Measurements from ENCODE around the gene MGAT4C.

The MGAT4C gene

GRCh38 chr12:85927166-85927565 lies 329.0 kb downstream of the MGAT4C start (continued):
- TF ChIP-seq, protein P1, sequence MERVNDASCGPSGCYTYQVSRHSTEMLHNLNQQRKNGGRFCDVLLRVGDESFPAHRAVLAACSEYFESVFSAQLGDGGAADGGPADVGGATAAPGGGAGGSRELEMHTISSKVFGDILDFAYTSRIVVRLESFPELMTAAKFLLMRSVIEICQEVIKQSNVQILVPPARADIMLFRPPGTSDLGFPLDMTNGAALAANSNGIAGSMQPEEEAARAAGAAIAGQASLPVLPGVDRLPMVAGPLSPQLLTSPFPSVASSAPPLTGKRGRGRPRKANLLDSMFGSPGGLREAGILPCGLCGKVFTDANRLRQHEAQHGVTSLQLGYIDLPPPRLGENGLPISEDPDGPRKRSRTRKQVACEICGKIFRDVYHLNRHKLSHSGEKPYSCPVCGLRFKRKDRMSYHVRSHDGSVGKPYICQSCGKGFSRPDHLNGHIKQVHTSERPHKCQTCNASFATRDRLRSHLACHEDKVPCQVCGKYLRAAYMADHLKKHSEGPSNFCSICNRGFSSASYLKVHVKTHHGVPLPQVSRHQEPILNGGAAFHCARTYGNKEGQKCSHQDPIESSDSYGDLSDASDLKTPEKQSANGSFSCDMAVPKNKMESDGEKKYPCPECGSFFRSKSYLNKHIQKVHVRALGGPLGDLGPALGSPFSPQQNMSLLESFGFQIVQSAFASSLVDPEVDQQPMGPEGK (CRISPR knock-in tag; IDR thresholded peaks at IDR 0.05; ENCODE audit: borderline replicate concordance), result no peak
- TF ChIP-seq POU6F1 (CRISPR knock-in tag; IDR thresholded peaks at IDR 0.05; ENCODE audit: borderline replicate concordance, low read depth), result no peak
- no peak for TF ChIP-seq ESRRG (CRISPR knock-in tag; IDR thresholded peaks at IDR 0.05)
- TF ChIP-seq SNAI2 (CRISPR knock-in tag; IDR thresholded peaks at IDR 0.05), result no peak
- no peak for TF ChIP-seq GLIS3 (CRISPR knock-in tag; IDR thresholded peaks at IDR 0.05)
- TF ChIP-seq ARNTL (CRISPR knock-in tag; IDR thresholded peaks at IDR 0.05; ENCODE audit: borderline replicate concordance, low read depth), result no peak
- TF ChIP-seq ZNF70 (CRISPR knock-in tag; IDR thresholded peaks at IDR 0.05), result no peak

GRCh38 chr12:85923767-85924331 lies 332.3 kb downstream of the MGAT4C start:
- peak; percentile 53; the same call in 1 of the 3 replicates for ATAC-seq
- TF ChIP-seq, protein P2, sequence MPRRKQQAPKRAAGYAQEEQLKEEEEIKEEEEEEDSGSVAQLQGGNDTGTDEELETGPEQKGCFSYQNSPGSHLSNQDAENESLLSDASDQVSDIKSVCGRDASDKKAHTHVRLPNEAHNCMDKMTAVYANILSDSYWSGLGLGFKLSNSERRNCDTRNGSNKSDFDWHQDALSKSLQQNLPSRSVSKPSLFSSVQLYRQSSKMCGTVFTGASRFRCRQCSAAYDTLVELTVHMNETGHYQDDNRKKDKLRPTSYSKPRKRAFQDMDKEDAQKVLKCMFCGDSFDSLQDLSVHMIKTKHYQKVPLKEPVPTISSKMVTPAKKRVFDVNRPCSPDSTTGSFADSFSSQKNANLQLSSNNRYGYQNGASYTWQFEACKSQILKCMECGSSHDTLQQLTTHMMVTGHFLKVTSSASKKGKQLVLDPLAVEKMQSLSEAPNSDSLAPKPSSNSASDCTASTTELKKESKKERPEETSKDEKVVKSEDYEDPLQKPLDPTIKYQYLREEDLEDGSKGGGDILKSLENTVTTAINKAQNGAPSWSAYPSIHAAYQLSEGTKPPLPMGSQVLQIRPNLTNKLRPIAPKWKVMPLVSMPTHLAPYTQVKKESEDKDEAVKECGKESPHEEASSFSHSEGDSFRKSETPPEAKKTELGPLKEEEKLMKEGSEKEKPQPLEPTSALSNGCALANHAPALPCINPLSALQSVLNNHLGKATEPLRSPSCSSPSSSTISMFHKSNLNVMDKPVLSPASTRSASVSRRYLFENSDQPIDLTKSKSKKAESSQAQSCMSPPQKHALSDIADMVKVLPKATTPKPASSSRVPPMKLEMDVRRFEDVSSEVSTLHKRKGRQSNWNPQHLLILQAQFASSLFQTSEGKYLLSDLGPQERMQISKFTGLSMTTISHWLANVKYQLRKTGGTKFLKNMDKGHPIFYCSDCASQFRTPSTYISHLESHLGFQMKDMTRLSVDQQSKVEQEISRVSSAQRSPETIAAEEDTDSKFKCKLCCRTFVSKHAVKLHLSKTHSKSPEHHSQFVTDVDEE (CRISPR knock-in tag; IDR thresholded peaks at IDR 0.05), result no peak
- TF ChIP-seq ZC3H10 (CRISPR knock-in tag; IDR thresholded peaks at IDR 0.05) (no peak), POU6F1 (CRISPR knock-in tag; IDR thresholded peaks at IDR 0.05; ENCODE audit: borderline replicate concordance, low read depth) (no peak), SNAI2 (CRISPR knock-in tag; IDR thresholded peaks at IDR 0.05) (no peak), ZFP3 (CRISPR knock-in tag; IDR thresholded peaks at IDR 0.05) (no peak), ZNF565 (CRISPR knock-in tag; conservative IDR thresholded peaks at IDR 0.05; ENCODE audit: low read depth) (no peak), ZFP30 (CRISPR knock-in tag; IDR thresholded peaks at IDR 0.05) (no peak), ISL1 (CRISPR knock-in tag; IDR thresholded peaks at IDR 0.05) (no peak), CSRNP3 (CRISPR knock-in tag; IDR thresholded peaks at IDR 0.05) (no peak), ZNF8 (CRISPR knock-in tag; IDR thresholded peaks at IDR 0.05) (no peak), ARNTL (CRISPR knock-in tag; IDR thresholded peaks at IDR 0.05; ENCODE audit: borderline replicate concordance, low read depth) (no peak), CSDC2 (CRISPR knock-in tag; IDR thresholded peaks at IDR 0.05) (no peak), ESRRG (CRISPR knock-in tag; IDR thresholded peaks at IDR 0.05) (no peak), TCF4 (CRISPR knock-in tag; IDR thresholded peaks at IDR 0.05; ENCODE audit: borderline replicate concordance) (no peak), PPARA (CRISPR knock-in tag; IDR thresholded peaks at IDR 0.05; ENCODE audit: borderline replicate concordance) (no peak), OSR1 (CRISPR knock-in tag; IDR thresholded peaks at IDR 0.05) (no peak), RARB (CRISPR knock-in tag; IDR thresholded peaks at IDR 0.05) (no peak)
- TF ChIP-seq, protein P1 (CRISPR knock-in tag; IDR thresholded peaks at IDR 0.05; ENCODE audit: borderline replicate concordance), result no peak
